A549 (cell line): ENCODE results near the gene GRK1. TPM values are rescaled to one million over a fixed set of nuclear protein-coding genes. Genes with fewer than 3 reads are reported as not detected.
A peak's percentile ranks its signal among the peaks of the same experiment; 100 is the strongest.

Source experiments
- ATAC-seq, 2 experiments: fragments of 200-7000 bp in 1 of 2; fragments of >200 bp in 1 of 2; cut with Nextera tagmentation in 1 of 2; cut with Tn5 transposase in 1 of 2; 3 replicates each; pipeline versions ENCODE4 v1.8.0 to v1.9.1; 2018 to 2020; ENCODE audit warnings: mild to moderate bottlenecking in 1 of 2, moderate library complexity in 1 of 2
- CTCF ChIA-PET: fragments of 300-600 bp; sonication (Branson Sonifier 250); formaldehyde crosslinking; extraction: SDS; loops from one replicate; lab custom pipeline; 2021; ENCODE audit warnings: antibody characterized with exemption, inconsistent platforms; lab: Yijun Ruan, JAX
- POLR2A ChIA-PET: fragments of 350-600 bp; formaldehyde crosslinking; extraction: SDS; loops from one replicate; lab custom pipeline; 2021; ENCODE audit warnings: antibody characterized with exemption, inconsistent platforms; lab: Yijun Ruan, JAX
- DNase-seq, 2 experiments: peaks; one replicate each; pipeline versions ENCODE4 v3.0.0 to v3.0.0-alpha.2; 2011 to 2016; ENCODE audit warnings: low read depth in 1 of 2, low spot score in 1 of 2
- FAIRE-seq: peaks from 2 replicates; lab custom pipeline; 2011; peaks lifted over from hg19 to GRCh38; lab: Jason Lieb, UNC
- H3K27ac ChIP-seq, 2 experiments: fragments of >200 bp; sonication (Bioruptor Twin); formaldehyde crosslinking; 3 replicates each; pipeline ENCODE4 v1.5.1; 2016 to 2017
- H3K4me1 ChIP-seq: fragments of >200 bp; sonication (Bioruptor Twin); formaldehyde crosslinking; 3 replicates; pipeline ENCODE4 v1.6.1; 2016
- H3K4me2 ChIP-seq: fragments of >200 bp; sonication (Bioruptor Twin); formaldehyde crosslinking; 3 replicates; pipeline ENCODE4 v1.6.1; 2016
- H3K4me3 ChIP-seq: fragments of >200 bp; sonication (Bioruptor Twin); formaldehyde crosslinking; 3 replicates; pipeline ENCODE4 v1.5.1; 2016
- H3K9me3 ChIP-seq: fragments of >200 bp; sonication (Bioruptor Twin); formaldehyde crosslinking; 3 replicates; pipeline ENCODE4 v1.6.1; 2016
- CBX2 ChIP-seq: fragments of 200-600 bp; sonication (generic); IDR thresholded peaks from 2 replicates; pipeline ENCODE4 v1.6.1; 2016; ENCODE audit warnings: low read depth, mild to moderate bottlenecking, borderline replicate concordance
- ESRRA ChIP-seq: fragments of 150-350 bp; IDR thresholded peaks from 2 replicates; pipeline ENCODE4 v1.6.1; 2014; ENCODE audit warnings: mild to moderate bottlenecking, low read length, borderline replicate concordance
- FOSL2 ChIP-seq, 2 experiments: fragments of 450-650 bp in 1 of 2; fragments of >200 bp in 1 of 2; sonication (Bioruptor Twin) in 1 of 2; formaldehyde crosslinking; IDR thresholded peaks; 2 replicates each; pipeline versions ENCODE4 v1.5.0 to v1.6.1; 2016 to 2020; ENCODE audit warnings: mild to moderate bottlenecking in 1 of 2, moderate library complexity in 1 of 2
- HDAC2 ChIP-seq: fragments of 200-600 bp; sonication (generic); IDR thresholded peaks from 2 replicates; pipeline ENCODE4 v1.6.1; 2016
- HEYL ChIP-seq: fragments of 250-450 bp; sonication (Bioruptor Pico); IDR thresholded peaks from 2 replicates; pipeline ENCODE4 v1.8.0; 2021; ENCODE audit warnings: mild to moderate bottlenecking, moderate library complexity
- HOXB13 ChIP-seq: fragments of 250-450 bp; sonication (Bioruptor Pico); IDR thresholded peaks from 2 replicates; pipeline ENCODE4 v1.5.0; 2020; ENCODE audit warnings: low read depth, mild to moderate bottlenecking, moderate library complexity
- KDM1A ChIP-seq: fragments of 200-600 bp; sonication (generic); IDR thresholded peaks from 2 replicates; pipeline ENCODE4 v1.6.1; 2016; ENCODE audit warnings: low read depth, mild to moderate bottlenecking
- MYC ChIP-seq: IDR thresholded peaks from 2 replicates; pipeline ENCODE4 v1.6.1; 2012; ENCODE audit warnings: mild to moderate bottlenecking, inconsistent platforms, low read length, improper control_type of control experiment, borderline replicate concordance
- NFE2L2 ChIP-seq: fragments of 150-350 bp; conservative IDR thresholded peaks from 2 replicates; pipeline ENCODE4 v1.6.1; 2014; ENCODE audit warnings: low read length
- NPAS2 ChIP-seq: fragments of 250-450 bp; sonication (Bioruptor Pico); IDR thresholded peaks from 2 replicates; pipeline ENCODE4 v1.8.0; 2022; ENCODE audit warnings: mild to moderate bottlenecking, moderate library complexity, borderline replicate concordance
- POLR2A ChIP-seq: IDR thresholded peaks from 2 replicates; pipeline ENCODE4 v1.6.1; 2012; ENCODE audit warnings: mild to moderate bottlenecking, low read length
- RAD21 ChIP-seq, 2 experiments: fragments of >200 bp in 1 of 2; sonication (Bioruptor Twin) in 1 of 2; formaldehyde crosslinking in 1 of 2; IDR thresholded peaks in 1 of 2; conservative IDR thresholded peaks in 1 of 2; 2 replicates in 1 of 2; 3 replicates in 1 of 2; pipeline ENCODE4 v1.6.1; 2012 to 2018; ENCODE audit warnings: inconsistent platforms in 1 of 2
- RCOR1 ChIP-seq: fragments of 150-350 bp; IDR thresholded peaks from 2 replicates; pipeline ENCODE4 v1.6.1; 2014; ENCODE audit warnings: antibody characterized with exemption, low read length, low read depth
- TFCP2L1 ChIP-seq: fragments of 250-450 bp; sonication (Bioruptor Pico); IDR thresholded peaks from 2 replicates; pipeline ENCODE4 v1.5.0; 2021; ENCODE audit warnings: mild to moderate bottlenecking
- WGBS: methylation state at CpG from one replicate; pipeline ENCODE4 v1.1.6; 2017; ENCODE audit errors: missing lambda C conversion rate; 5-methylcytosine and 5-hydroxymethylcytosine counted together
- polyA plus RNA-seq, 4 experiments: library from polyadenylated mRNA; depleted of rRNA in 3 of 4; stranded (reverse); fragments of >200 nt; fragmentation: RNase III in 1 of 4; extraction: RNeasy Plus Mini Kit Qiagen cat#74134 plus additional on column Dnase treatment in 1 of 4; gene quantifications; 2 replicates in 3 of 4; 3 replicates in 1 of 4; pipeline ENCODE4 v1.2.3, GENCODE V29; 2011 to 2017
- TF ChIP-seq, protein P1 (sequence below): fragments of 450-650 bp; IDR thresholded peaks from 2 replicates; pipeline ENCODE4 v1.6.1; 2014; ENCODE audit warnings: antibody characterized with exemption
- TF ChIP-seq, protein P2 (sequence below): IDR thresholded peaks from 2 replicates; pipeline ENCODE4 v1.6.1; 2012
- TF ChIP-seq, protein P3 (sequence below): fragments of >200 bp; sonication (Bioruptor Twin); formaldehyde crosslinking; IDR thresholded peaks from 3 replicates; pipeline ENCODE4 v1.5.1; 2016
- TF ChIP-seq, protein P4 (sequence below): fragments of >200 bp; sonication (Bioruptor Twin); formaldehyde crosslinking; IDR thresholded peaks from 2 replicates; pipeline ENCODE4 v1.6.1; 2016
- TF ChIP-seq, protein P5 (sequence below): IDR thresholded peaks from 2 replicates; pipeline ENCODE4 v1.6.1; 2012

The GRK1 gene
- polyA plus RNA-seq, 2 of the 4 experiments (the other 2 are of a cell fraction), result not detected

DNA sequence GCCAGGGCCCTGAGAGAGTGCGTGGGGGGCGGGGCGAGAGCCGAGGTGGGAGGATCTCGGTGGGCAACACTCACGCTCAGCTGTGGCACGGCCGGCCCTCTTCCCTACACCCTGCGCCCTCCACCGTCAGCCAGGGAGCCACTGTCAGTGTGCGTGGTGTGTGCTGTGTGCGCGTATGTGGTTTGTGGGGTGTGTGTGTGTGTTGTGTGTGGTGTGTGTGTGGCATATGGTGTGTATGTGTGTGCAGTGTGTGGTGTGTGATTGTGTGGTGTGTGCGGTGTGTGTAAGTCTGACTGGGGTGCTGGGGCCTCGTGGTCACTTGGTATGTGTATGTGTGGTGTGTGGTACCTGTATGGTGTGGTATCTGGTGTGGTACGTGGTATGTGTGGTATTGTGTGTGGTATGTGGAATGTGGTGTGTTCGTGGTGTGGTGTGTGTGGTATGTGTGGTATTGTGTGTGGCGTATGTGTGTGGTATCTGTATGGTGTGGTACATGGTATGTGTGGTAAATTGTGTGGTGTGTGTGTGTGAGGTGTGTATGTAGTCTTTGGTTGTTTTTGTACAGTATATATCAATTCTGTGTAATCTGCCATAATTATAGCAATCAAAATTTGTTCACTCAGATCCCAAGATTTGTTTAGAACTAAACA is 5.1 kb downstream of the GRK1 start:
- no peak overlapping the region for H3K4me2 ChIP-seq
- H3K4me3 ChIP-seq, result no peak overlapping the region
- H3K9me3 ChIP-seq, result no peaks in the 10 kb centered on the region
- no peak for FAIRE-seq
- ChIA-PET CTCF (interaction anchor here (1.2 kb wide), 1 partner anchor 53 kb away, joined by 4 read pairs; no protein-coding TSS in a partner anchor), POLR2A (no interaction called here)
- DNase-seq, result no peak
- no peaks in the 10 kb centered on the region for H3K4me1 ChIP-seq
- 48% methylated on average over 17 of the region's 18 CpGs for WGBS
- no peak overlapping the region for H3K27ac ChIP-seq
- peak in 1 of 2 experiments; percentile 43; a peak in 1 of 6 replicates for ATAC-seq
- no peak for TF ChIP-seq MYC
- no peak for TF ChIP-seq NFE2L2
- no peak for TF ChIP-seq ESRRA
- TF ChIP-seq HDAC2, result no peak
- no peak for TF ChIP-seq HEYL (CRISPR knock-in tag)
- no peak for TF ChIP-seq POLR2A

DNA sequence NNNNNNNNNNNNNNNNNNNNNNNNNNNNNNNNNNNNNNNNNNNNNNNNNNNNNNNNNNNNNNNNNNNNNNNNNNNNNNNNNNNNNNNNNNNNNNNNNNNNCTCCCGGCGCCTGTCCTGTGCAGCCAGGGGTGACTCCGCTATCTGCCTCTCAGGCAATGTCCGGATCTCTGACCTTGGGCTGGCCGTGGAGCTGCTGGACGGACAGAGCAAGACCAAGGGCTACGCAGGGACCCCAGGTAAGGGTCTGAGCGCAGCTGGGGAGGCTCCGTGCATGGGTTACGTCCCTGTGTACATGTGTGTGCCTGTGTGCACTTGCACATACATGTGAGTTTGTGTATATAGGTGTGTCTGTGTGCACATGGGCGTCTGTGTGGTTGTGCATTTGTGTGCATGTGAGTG is 55.9 kb downstream of the GRK1 start:
- H3K4me2 ChIP-seq, result no peak overlapping the region
- no peak for DNase-seq
- TF ChIP-seq, protein P1, sequence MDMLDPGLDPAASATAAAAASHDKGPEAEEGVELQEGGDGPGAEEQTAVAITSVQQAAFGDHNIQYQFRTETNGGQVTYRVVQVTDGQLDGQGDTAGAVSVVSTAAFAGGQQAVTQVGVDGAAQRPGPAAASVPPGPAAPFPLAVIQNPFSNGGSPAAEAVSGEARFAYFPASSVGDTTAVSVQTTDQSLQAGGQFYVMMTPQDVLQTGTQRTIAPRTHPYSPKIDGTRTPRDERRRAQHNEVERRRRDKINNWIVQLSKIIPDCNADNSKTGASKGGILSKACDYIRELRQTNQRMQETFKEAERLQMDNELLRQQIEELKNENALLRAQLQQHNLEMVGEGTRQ, result no peak
- TF ChIP-seq CBX2 (no peak), RCOR1 (no peak), HEYL (CRISPR knock-in tag) (no peak), TFCP2L1 (CRISPR knock-in tag) (no peak), ESRRA (no peak), NPAS2 (CRISPR knock-in tag) (no peak), KDM1A (no peak), HOXB13 (CRISPR knock-in tag) (no peak), RAD21 (conservative IDR thresholded peaks at IDR 0.05 in 1 of 2, IDR thresholded peaks at IDR 0.05 in 1 of 2) (no peak), FOSL2 (IDR thresholded peaks at IDR 0.05) (no peak), FOSL2 (CRISPR knock-in tag; IDR thresholded peaks at IDR 0.05) (no peak), NFE2L2 (no peak)
- TF ChIP-seq, protein P2, sequence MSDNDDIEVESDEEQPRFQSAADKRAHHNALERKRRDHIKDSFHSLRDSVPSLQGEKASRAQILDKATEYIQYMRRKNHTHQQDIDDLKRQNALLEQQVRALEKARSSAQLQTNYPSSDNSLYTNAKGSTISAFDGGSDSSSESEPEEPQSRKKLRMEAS, result no peak
- TF ChIP-seq, protein P3, sequence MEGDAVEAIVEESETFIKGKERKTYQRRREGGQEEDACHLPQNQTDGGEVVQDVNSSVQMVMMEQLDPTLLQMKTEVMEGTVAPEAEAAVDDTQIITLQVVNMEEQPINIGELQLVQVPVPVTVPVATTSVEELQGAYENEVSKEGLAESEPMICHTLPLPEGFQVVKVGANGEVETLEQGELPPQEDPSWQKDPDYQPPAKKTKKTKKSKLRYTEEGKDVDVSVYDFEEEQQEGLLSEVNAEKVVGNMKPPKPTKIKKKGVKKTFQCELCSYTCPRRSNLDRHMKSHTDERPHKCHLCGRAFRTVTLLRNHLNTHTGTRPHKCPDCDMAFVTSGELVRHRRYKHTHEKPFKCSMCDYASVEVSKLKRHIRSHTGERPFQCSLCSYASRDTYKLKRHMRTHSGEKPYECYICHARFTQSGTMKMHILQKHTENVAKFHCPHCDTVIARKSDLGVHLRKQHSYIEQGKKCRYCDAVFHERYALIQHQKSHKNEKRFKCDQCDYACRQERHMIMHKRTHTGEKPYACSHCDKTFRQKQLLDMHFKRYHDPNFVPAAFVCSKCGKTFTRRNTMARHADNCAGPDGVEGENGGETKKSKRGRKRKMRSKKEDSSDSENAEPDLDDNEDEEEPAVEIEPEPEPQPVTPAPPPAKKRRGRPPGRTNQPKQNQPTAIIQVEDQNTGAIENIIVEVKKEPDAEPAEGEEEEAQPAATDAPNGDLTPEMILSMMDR, result no peak
- TF ChIP-seq, protein P4, sequence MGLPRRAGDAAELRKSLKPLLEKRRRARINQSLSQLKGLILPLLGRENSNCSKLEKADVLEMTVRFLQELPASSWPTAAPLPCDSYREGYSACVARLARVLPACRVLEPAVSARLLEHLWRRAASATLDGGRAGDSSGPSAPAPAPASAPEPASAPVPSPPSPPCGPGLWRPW, result no peak
- TF ChIP-seq, protein P5, sequence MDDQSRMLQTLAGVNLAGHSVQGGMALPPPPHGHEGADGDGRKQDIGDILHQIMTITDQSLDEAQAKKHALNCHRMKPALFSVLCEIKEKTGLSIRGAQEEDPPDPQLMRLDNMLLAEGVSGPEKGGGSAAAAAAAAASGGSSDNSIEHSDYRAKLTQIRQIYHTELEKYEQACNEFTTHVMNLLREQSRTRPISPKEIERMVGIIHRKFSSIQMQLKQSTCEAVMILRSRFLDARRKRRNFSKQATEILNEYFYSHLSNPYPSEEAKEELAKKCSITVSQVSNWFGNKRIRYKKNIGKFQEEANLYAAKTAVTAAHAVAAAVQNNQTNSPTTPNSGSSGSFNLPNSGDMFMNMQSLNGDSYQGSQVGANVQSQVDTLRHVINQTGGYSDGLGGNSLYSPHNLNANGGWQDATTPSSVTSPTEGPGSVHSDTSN, result no peak
- TF ChIP-seq, all 56 proteins: peak for 0
- peaks cover 7% of the 10 kb centered on the region for H3K9me3 ChIP-seq
- POLR2A ChIA-PET, result no interaction called here
- 37% methylated on average over 5 of the region's 11 CpGs for WGBS
- H3K4me3 ChIP-seq, result no peak overlapping the region
- FAIRE-seq (no peak), ATAC-seq (0 out of 6 replicates have a peak, but pooled peaks of 1 of the 2 experiments have one; percentile 10)
- H3K27ac ChIP-seq, result no peak overlapping the region
- H3K4me1 ChIP-seq, result no peaks in the 10 kb centered on the region
- CTCF ChIA-PET, result interaction anchor here (2.3 kb wide), 1 partner anchor 57 kb away, joined by 14 read pairs; the partner anchor contains the start of gene GRK1
